Neural cell (in vitro differentiated cells): ENCODE results near the gene CNTNAP2.

ENCODE experiments used
- CTCF ChIP-seq: fragments of 450-650 bp; IDR thresholded peaks from 2 replicates; pipeline ENCODE4 v1.5.1; 2014; ENCODE audit warnings: antibody characterized with exemption, mild to moderate bottlenecking, moderate library complexity; ENCODE audit not compliant: poor library complexity, severe bottlenecking
- EZH2 ChIP-seq: fragments of 200-600, 300-800 bp; shearing (Covaris generic), sonication (generic); IDR thresholded peaks from 2 replicates; pipeline ENCODE4 v1.6.1; 2014; ENCODE audit warnings: antibody characterized with exemption, low read length, borderline replicate concordance, mild to moderate bottlenecking; ENCODE audit not compliant: insufficient read depth, poor library complexity, severe bottlenecking
- MXI1 ChIP-seq: fragments of 450-650 bp; conservative IDR thresholded peaks from 2 replicates; pipeline ENCODE4 v1.6.1; 2014; ENCODE audit warnings: antibody characterized with exemption, mild to moderate bottlenecking; ENCODE audit not compliant: poor library complexity, severe bottlenecking
- POLR2AphosphoS5 ChIP-seq: IDR thresholded peaks from 2 replicates; pipeline ENCODE4 v1.6.1; 2012
- RAD21 ChIP-seq: fragments of 450-650 bp; conservative IDR thresholded peaks from 2 replicates; pipeline ENCODE4 v1.6.1; 2014; ENCODE audit warnings: antibody characterized with exemption, mild to moderate bottlenecking, moderate library complexity
- REST ChIP-seq: IDR thresholded peaks from 2 replicates; pipeline ENCODE4 v1.6.1; 2012; ENCODE audit warnings: borderline replicate concordance
- SMC3 ChIP-seq: fragments of 450-650 bp; conservative IDR thresholded peaks from 2 replicates; pipeline ENCODE4 v1.6.1; 2014; ENCODE audit warnings: antibody characterized with exemption, mild to moderate bottlenecking, moderate library complexity; ENCODE audit not compliant: poor library complexity
- TAF1 ChIP-seq: IDR thresholded peaks from 2 replicates; pipeline ENCODE4 v1.6.1; 2012; ENCODE audit warnings: low read depth

GRCh38 chr7:147412109-147412508 is 1295.5 kb downstream of the CNTNAP2 start:
- no peak for TF ChIP-seq CTCF
- TF ChIP-seq POLR2AphosphoS5: no peak
- no peak for TF ChIP-seq EZH2
- TF ChIP-seq TAF1: no peak
- TF ChIP-seq REST: no peak
- no peak for TF ChIP-seq SMC3
- no peak for TF ChIP-seq MXI1
- no peak for TF ChIP-seq RAD21
